Endothelial cell of umbilical vein (primary cell): ENCODE data around the gene ANKRD33B. TPM values are rescaled to one million over a fixed set of nuclear protein-coding genes. Genes with fewer than 3 reads are reported as not detected.

Experiments used
- BruUV-seq: library from RNA; stranded (reverse); fragments of 400-500 nt; replicated peaks from 2 replicates; lab custom pipeline; 2021; lab: Mats Ljungman, UMichigan
- CTCF ChIA-PET: fragments of 300-600, 350-600 bp; sonication (Branson Sonifier 250); formaldehyde crosslinking; loops from one replicate; lab custom pipeline; 2021; ENCODE audit warnings: antibody characterized with exemption, inconsistent platforms; lab: Charles Lee
- POLR2A ChIA-PET: fragments of 300-600, 350-600 bp; sonication (Branson Sonifier 250); formaldehyde crosslinking; loops from one replicate; lab custom pipeline; 2021; ENCODE audit warnings: antibody characterized with exemption, inconsistent platforms; lab: Charles Lee
- DNase-seq: peaks from one replicate; pipeline ENCODE4 v3.0.0-alpha.2; 2011; ENCODE audit warnings: low read depth, low spot score
- FAIRE-seq: peaks from 2 replicates; lab custom pipeline; 2011; peaks lifted over from hg19 to GRCh38; lab: Jason Lieb, UNC
- H2AFZ ChIP-seq: 2 replicates; pipeline ENCODE4 v1.6.0; 2012; ENCODE audit warnings: low read depth, low read length, control low read depth, inconsistent platforms
- H3K27ac ChIP-seq: 2 replicates; pipeline ENCODE4 v1.5.1; 2011; ENCODE audit warnings: low read depth, mild to moderate bottlenecking, control low read depth, low read length, moderate library complexity; ENCODE audit not compliant: insufficient read depth
- H3K27me3 ChIP-seq, 2 experiments: 2 replicates each; pipeline versions ENCODE4 v1.6.0 to v1.6.1; 2011; ENCODE audit warnings: low read length in 2 of 2, mixed read lengths in 1 of 2; ENCODE audit not compliant: control insufficient read depth in 2 of 2, insufficient read depth in 2 of 2
- H3K36me3 ChIP-seq, 2 experiments: 2 replicates in 1 of 2; 3 replicates in 1 of 2; pipeline ENCODE4 v1.5.1; 2011; ENCODE audit warnings: low read length in 2 of 2, mild to moderate bottlenecking in 1 of 2, moderate library complexity in 1 of 2; ENCODE audit not compliant: control insufficient read depth in 2 of 2, insufficient read depth in 2 of 2; ENCODE audit errors: extremely low read depth in 1 of 2
- H3K4me1 ChIP-seq: 3 replicates; pipeline ENCODE4 v1.5.1; 2011; ENCODE audit warnings: mild to moderate bottlenecking, low read length; ENCODE audit not compliant: control insufficient read depth, insufficient read depth; ENCODE audit errors: extremely low read depth
- H3K4me2 ChIP-seq: 2 replicates; pipeline ENCODE4 v1.6.1; 2011; ENCODE audit warnings: low read length, control low read depth, mixed read lengths; ENCODE audit not compliant: insufficient read depth
- H3K4me3 ChIP-seq, 3 experiments: fragments of 200-600 bp in 1 of 3; sonication (generic), shearing (Covaris generic) in 1 of 3; replicated peaks in 1 of 3; 2 replicates each; pipeline ENCODE4 v1.5.1; 2011 to 2016; ENCODE audit warnings: control low read depth in 3 of 3, low read length in 3 of 3, mild to moderate bottlenecking in 2 of 3, inconsistent platforms in 1 of 3, low read depth in 1 of 3, moderate library complexity in 1 of 3; ENCODE audit not compliant: insufficient read depth in 1 of 3
- H3K79me2 ChIP-seq: 2 replicates; pipeline ENCODE4 v1.6.0; 2012; ENCODE audit warnings: low read length, inconsistent platforms; ENCODE audit not compliant: control insufficient read depth, insufficient read depth
- H3K9ac ChIP-seq: replicated peaks from 2 replicates; pipeline ENCODE3; 2011; ENCODE audit warnings: low read length, control low read depth; ENCODE audit not compliant: insufficient read depth; ENCODE audit errors: extremely low read depth
- H3K9me1 ChIP-seq: replicated peaks from 3 replicates; pipeline ENCODE4 v1.6.0; 2011; ENCODE audit warnings: mild to moderate bottlenecking, low read length; ENCODE audit not compliant: control insufficient read depth, insufficient read depth; ENCODE audit errors: extremely low read depth
- H3K9me3 ChIP-seq: replicated peaks from 2 replicates; pipeline ENCODE4 v1.5.1; 2012; ENCODE audit warnings: low read length, inconsistent platforms; ENCODE audit not compliant: control insufficient read depth, insufficient read depth
- H4K20me1 ChIP-seq: replicated peaks from 2 replicates; pipeline ENCODE3; 2011; ENCODE audit warnings: mild to moderate bottlenecking, low read length; ENCODE audit not compliant: control insufficient read depth, insufficient read depth; ENCODE audit errors: extremely low read depth
- EZH2 ChIP-seq: IDR thresholded peaks from 2 replicates; pipeline ENCODE4 v1.6.1; 2012; ENCODE audit warnings: borderline replicate concordance, low read depth, mild to moderate bottlenecking, moderate library complexity, low read length, inconsistent platforms; ENCODE audit not compliant: severe bottlenecking
- FOS ChIP-seq: IDR thresholded peaks from 2 replicates; pipeline ENCODE4 v1.6.1; 2011; ENCODE audit warnings: mild to moderate bottlenecking, low read length, moderate library complexity, borderline replicate concordance; ENCODE audit not compliant: insufficient read depth
- GATA2 ChIP-seq: IDR thresholded peaks from 2 replicates; pipeline ENCODE4 v1.7.0; 2011; ENCODE audit warnings: low read depth, mild to moderate bottlenecking, moderate library complexity, mixed read lengths, low read length; ENCODE audit not compliant: insufficient read length, insufficient read depth
- JUN ChIP-seq: IDR thresholded peaks from 2 replicates; pipeline ENCODE4 v1.6.1; 2011; ENCODE audit warnings: borderline replicate concordance, low read depth; ENCODE audit not compliant: insufficient read length, insufficient read depth
- MYC ChIP-seq: IDR thresholded peaks from one replicate; pipeline ENCODE4 v1.6.1; 2011; ENCODE audit warnings: mild to moderate bottlenecking, low read depth, low read length
- POLR2A ChIP-seq: IDR thresholded peaks from 2 replicates; pipeline ENCODE4 v1.6.1; 2012; ENCODE audit warnings: low read depth, mild to moderate bottlenecking, control low read depth, low read length
- POLR2AphosphoS5 ChIP-seq: IDR thresholded peaks from 2 replicates; pipeline ENCODE4 v1.6.1; 2012; ENCODE audit warnings: low read depth, mild to moderate bottlenecking, control low read depth, low read length, moderate library complexity; ENCODE audit not compliant: insufficient read depth
- dilution Hi-C: fragments of 300-500 bp; cut with MboI; formaldehyde crosslinking; loops from one replicate; pipeline ENCODE4 v1.15.0; 2019; ENCODE audit warnings: low sequenced_read_pairs; ENCODE audit not compliant: extremely low pct_ligation_motif_present
- intact Hi-C: fragments of 100-400 bp; cut with micrococcal nuclease; formaldehyde crosslinking; loops from one replicate; pipeline ENCODE4 v1.10.0; 2022
- polyA plus RNA-seq, 4 experiments: library from polyadenylated mRNA; depleted of rRNA in 3 of 4; stranded (reverse) in 3 of 4; unstranded in 1 of 4; fragments of >200 nt; gene quantifications; 2 replicates each; pipeline versions ENCODE4 v1.2.1 to v1.2.3, GENCODE V29; 2011 to 2012; ENCODE audit warnings: missing spikeins in 1 of 4
- total RNA-seq: library from RNA; stranded (reverse); gene quantifications from 2 replicates; pipeline ENCODE4 v1.2.3, GENCODE V29; 2021
- TF ChIP-seq, protein P1 (sequence below): IDR thresholded peaks from 2 replicates; pipeline ENCODE4 v1.6.1; 2011; ENCODE audit not compliant: insufficient read depth, insufficient read length
- TF ChIP-seq, protein P2 (sequence below), 2 donors: IDR thresholded peaks; 1 replicate in 1 of 2; 2 replicates in 1 of 2; pipeline ENCODE4 v1.5.1; 2011; ENCODE audit warnings: low read length in 2 of 2, mild to moderate bottlenecking in 2 of 2, moderate library complexity in 2 of 2, control low read depth in 1 of 2, inconsistent platforms in 1 of 2, low read depth in 1 of 2; ENCODE audit not compliant: insufficient read depth in 1 of 2; ENCODE audit errors: extremely low read depth in 1 of 2

ANKRD33B gene
- total and polyA plus RNA-seq, 2 donors (not counting 3 experiments of a cell fraction or from before 2014, with no cell fraction given), result 2.4 to 5.4 TPM

DNA sequence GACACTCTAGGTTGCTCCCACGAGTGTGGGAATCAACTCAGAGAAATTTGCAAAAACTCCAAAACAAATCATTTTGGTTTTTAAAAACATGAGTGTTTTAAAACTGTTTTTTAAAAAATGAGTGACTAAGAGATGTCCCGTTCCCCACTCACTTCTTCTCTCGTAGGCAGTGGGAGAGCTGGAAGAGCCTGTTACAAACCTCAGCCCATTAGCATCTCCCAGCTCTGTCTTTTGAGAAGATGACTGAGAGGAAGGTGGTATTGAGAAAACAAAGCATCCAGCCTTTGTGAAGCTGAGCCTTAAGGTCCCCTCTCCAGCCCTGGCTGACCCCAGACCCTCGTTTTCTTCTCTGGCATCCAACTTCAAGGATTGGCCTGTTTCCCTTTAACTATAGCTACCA lies 4.7 kb upstream of the ANKRD33B start:
- Histone ChIP-seq H3K4me3 (no peak overlapping the region), H3K9ac (no peak overlapping the region), H2AFZ (no peak overlapping the region), H3K4me2 (no peak overlapping the region), H3K27me3 (no peaks in the 10 kb centered on the region), H3K9me3 (no peaks in the 10 kb centered on the region), H3K9me1 (no peaks in the 10 kb centered on the region), H4K20me1 (no peaks in the 10 kb centered on the region), H3K79me2 (no peaks in the 10 kb centered on the region), H3K4me1 (peaks cover 12% of the 10 kb centered on the region), H3K27ac (no peak overlapping the region), H3K36me3 (no peaks in the 10 kb centered on the region)
- FAIRE-seq (no peak), DNase-seq (no peak)
- TF ChIP-seq EZH2, result no peak
- no peak for TF ChIP-seq MYC
- TF ChIP-seq POLR2AphosphoS5, result no peak
- TF ChIP-seq FOS, result no peak
- no peak for TF ChIP-seq JUN
- TF ChIP-seq, protein P1, sequence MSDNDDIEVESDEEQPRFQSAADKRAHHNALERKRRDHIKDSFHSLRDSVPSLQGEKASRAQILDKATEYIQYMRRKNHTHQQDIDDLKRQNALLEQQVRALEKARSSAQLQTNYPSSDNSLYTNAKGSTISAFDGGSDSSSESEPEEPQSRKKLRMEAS, result no peak
- TF ChIP-seq POLR2A, result no peak
- TF ChIP-seq GATA2, result no peak
- TF ChIP-seq, protein P2, sequence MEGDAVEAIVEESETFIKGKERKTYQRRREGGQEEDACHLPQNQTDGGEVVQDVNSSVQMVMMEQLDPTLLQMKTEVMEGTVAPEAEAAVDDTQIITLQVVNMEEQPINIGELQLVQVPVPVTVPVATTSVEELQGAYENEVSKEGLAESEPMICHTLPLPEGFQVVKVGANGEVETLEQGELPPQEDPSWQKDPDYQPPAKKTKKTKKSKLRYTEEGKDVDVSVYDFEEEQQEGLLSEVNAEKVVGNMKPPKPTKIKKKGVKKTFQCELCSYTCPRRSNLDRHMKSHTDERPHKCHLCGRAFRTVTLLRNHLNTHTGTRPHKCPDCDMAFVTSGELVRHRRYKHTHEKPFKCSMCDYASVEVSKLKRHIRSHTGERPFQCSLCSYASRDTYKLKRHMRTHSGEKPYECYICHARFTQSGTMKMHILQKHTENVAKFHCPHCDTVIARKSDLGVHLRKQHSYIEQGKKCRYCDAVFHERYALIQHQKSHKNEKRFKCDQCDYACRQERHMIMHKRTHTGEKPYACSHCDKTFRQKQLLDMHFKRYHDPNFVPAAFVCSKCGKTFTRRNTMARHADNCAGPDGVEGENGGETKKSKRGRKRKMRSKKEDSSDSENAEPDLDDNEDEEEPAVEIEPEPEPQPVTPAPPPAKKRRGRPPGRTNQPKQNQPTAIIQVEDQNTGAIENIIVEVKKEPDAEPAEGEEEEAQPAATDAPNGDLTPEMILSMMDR (IDR thresholded peaks at IDR 0.05; ENCODE audit: extremely low read depth in 1 of 2, insufficient read depth in 1 of 2, low read depth in 1 of 2, low read length in 2 of 2), result no peak
- intact Hi-C loops (no loop called here), dilution Hi-C loops (no loop called here)
- BruUV-seq, result no TSS peak
- CTCF ChIA-PET, result interaction anchor here (0.7 to 2.9 kb wide), 7 partner anchors 9 to 68 kb away, joined by 3 to 9 read pairs (median 4); no protein-coding TSS in a partner anchor
- POLR2A ChIA-PET, result no interaction called here
